ENCODE measurements around the gene FLNB.

FLNB gene

GRCh38 chr3:58077596-58078285 is 69.5 kb downstream of the FLNB start:
- no peak for DNase-seq

GRCh38 chr3:58078610-58079009 is 70.4 kb downstream of the FLNB start:
- DNase-seq = no peak

- DNase-seq = no peak
These were observed 71.6 kb downstream of the FLNB start for GRCh38 chr3:58079773-58080172.

GRCh38 chr3:58082047-58082446 is 73.8 kb downstream of the FLNB start:
- DNase-seq = peak; percentile 59 to 73 (median 68)

- DNase-seq = no peak
These were observed 75.9 kb downstream of the FLNB start for GRCh38 chr3:58084166-58084565.

GRCh38 chr3:58084788-58085543 is 76.7 kb downstream of the FLNB start:
- DNase-seq = peak; percentile 35 to 65 (median 62)

GRCh38 chr3:58085616-58086015 is 77.4 kb downstream of the FLNB start:
- DNase-seq = no peak

GRCh38 chr3:58088501-58088900 is 80.3 kb downstream of the FLNB start:
- DNase-seq = no peak

GRCh38 chr3:58090351-58090750 is 82.1 kb downstream of the FLNB start:
- DNase-seq = no peak

GRCh38 chr3:58092521-58092920 is 84.3 kb downstream of the FLNB start:
- no peak for DNase-seq

GRCh38 chr3:58093574-58094195 is 85.5 kb downstream of the FLNB start:
- peak; percentile 43 to 81 (median 66) for DNase-seq

GRCh38 chr3:58094657-58095056 is 86.4 kb downstream of the FLNB start:
- DNase-seq = no peak

GRCh38 chr3:58095603-58096138 is 87.4 kb downstream of the FLNB start:
- no peak for DNase-seq

GRCh38 chr3:58098531-58098930 is 90.3 kb downstream of the FLNB start:
- no peak for DNase-seq

GRCh38 chr3:58099865-58100264 is 91.6 kb downstream of the FLNB start:
- no peak for DNase-seq

- no peak for DNase-seq
These were observed 93.5 kb downstream of the FLNB start for GRCh38 chr3:58101499-58102389.

- DNase-seq = no peak
These were observed 94.1 kb downstream of the FLNB start for GRCh38 chr3:58102390-58102750.

- no peak for DNase-seq
These were observed 94.8 kb downstream of the FLNB start for GRCh38 chr3:58102976-58103451.

- no peak for DNase-seq
These were observed 95.9 kb downstream of the FLNB start for GRCh38 chr3:58104151-58104550.

GRCh38 chr3:58104712-58105111 is 96.5 kb downstream of the FLNB start:
- DNase-seq = no peak

GRCh38 chr3:58105196-58105595 is 97.0 kb downstream of the FLNB start:
- DNase-seq = no peak

- DNase-seq = peak in 3 of 4 experiments; percentile 17 to 40 (median 25)
These were observed 97.8 kb downstream of the FLNB start for GRCh38 chr3:58106061-58106460.

All from suppressor macrophage (primary cell).